KMS-11 (cell line): Measurements from ENCODE around the gene GALNT9.

Source experiments
- H2AFZ ChIP-seq: fragments of 200-600 bp; sonication (generic); 2 replicates; pipeline ENCODE4 v1.6.1; 2016; ENCODE audit warnings: antibody characterized with exemption, mixed run types, low read depth
- H3K27ac ChIP-seq: fragments of 200-600 bp; sonication (generic); 2 replicates; pipeline ENCODE4 v1.6.1; 2016; ENCODE audit warnings: mild to moderate bottlenecking, mixed run types
- H3K27me3 ChIP-seq: fragments of 200-600 bp; sonication (generic); 2 replicates; pipeline ENCODE4 v1.6.1; 2017; ENCODE audit warnings: mild to moderate bottlenecking, low read depth, mixed run types, moderate library complexity; ENCODE audit not compliant: insufficient read depth
- H3K36me3 ChIP-seq: fragments of 200-600 bp; sonication (generic); 2 replicates; pipeline ENCODE4 v1.6.1; 2017; ENCODE audit warnings: mild to moderate bottlenecking, mixed run types; ENCODE audit not compliant: insufficient read depth
- H3K4me1 ChIP-seq: fragments of 200-600 bp; sonication (generic); 2 replicates; pipeline ENCODE4 v1.6.1; 2016; ENCODE audit warnings: mild to moderate bottlenecking, low read depth, mixed run types; ENCODE audit not compliant: poor library complexity, severe bottlenecking
- H3K4me2 ChIP-seq: fragments of 200-600 bp; sonication (generic); 2 replicates; pipeline ENCODE4 v1.7.0; 2016; ENCODE audit warnings: mild to moderate bottlenecking, mixed run types
- H3K4me3 ChIP-seq: fragments of 200-600 bp; sonication (generic); IDR thresholded peaks from 2 replicates; pipeline ENCODE4 v1.6.1; 2017; ENCODE audit warnings: low read depth, low read length, mixed read lengths; ENCODE audit not compliant: insufficient read depth
- H3K79me2 ChIP-seq: fragments of 200-600 bp; sonication (generic); 2 replicates; pipeline ENCODE4 v1.6.1; 2016; ENCODE audit warnings: low read depth, mixed run types; ENCODE audit not compliant: insufficient read depth
- H3K9ac ChIP-seq: fragments of 200-600 bp; sonication (generic); 2 replicates; pipeline ENCODE4 v1.6.1; 2016; ENCODE audit warnings: mild to moderate bottlenecking, mixed run types
- H4K20me1 ChIP-seq: fragments of 200-600 bp; sonication (generic); 2 replicates; pipeline ENCODE4 v1.6.1; 2016; ENCODE audit warnings: mild to moderate bottlenecking, mixed run types; ENCODE audit not compliant: insufficient read depth
- TF ChIP-seq, protein P1 (sequence below): fragments of 200-600 bp; sonication (generic); conservative IDR thresholded peaks from 2 replicates; pipeline ENCODE4 v1.6.1; 2017; ENCODE audit warnings: low read depth, mild to moderate bottlenecking, antibody characterized with exemption, low read length, moderate library complexity, mixed read lengths

The GALNT9 gene

DNA sequence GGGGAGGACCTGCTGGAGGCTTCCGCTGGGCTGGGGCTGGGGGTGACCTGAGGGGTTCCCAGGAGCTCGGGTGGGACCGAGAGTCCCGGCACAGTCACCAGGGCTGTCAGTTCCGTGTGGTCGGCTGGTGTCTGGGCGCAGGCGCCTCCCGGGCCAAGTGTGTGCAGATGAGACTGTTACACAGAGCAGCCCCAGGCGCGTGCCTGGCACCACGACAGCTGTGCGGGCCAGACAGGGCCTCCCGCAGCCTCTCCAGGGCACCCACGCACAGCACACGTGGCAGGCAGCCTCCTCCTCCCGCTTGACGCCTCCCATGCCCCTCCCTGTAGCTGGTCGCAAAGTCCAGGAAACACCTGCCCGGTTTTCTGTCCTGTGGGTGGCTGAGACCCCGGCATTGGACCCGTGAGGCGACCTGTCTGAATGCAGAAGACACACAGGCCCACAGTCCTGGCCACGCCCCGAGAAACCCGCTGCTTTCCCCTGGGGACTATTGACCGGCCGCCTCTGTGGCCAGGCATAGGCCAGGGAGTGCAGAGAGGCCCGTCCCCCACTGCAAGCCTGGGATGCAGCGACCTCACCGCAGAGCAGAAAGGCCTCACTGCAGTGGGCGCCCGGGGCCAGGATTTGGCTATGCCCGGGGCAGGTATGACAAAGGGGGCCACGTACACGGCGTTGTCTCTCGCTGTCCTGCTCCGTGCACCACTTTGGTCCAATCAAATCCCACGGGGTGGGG lies 12.1 kb upstream of the GALNT9 start:
- Histone ChIP-seq H3K4me3 (no peak overlapping the region), H3K4me2 (no peak overlapping the region), H3K27me3 (no peaks in the 10 kb centered on the region; the same call in 1 of the 2 replicates), H3K36me3 (no peaks in the 10 kb centered on the region), H3K79me2 (no peaks in the 10 kb centered on the region), H3K27ac (no peak overlapping the region), H2AFZ (no peak overlapping the region), H4K20me1 (no peaks in the 10 kb centered on the region), H3K9ac (no peak overlapping the region), H3K4me1 (no peaks in the 10 kb centered on the region)
- TF ChIP-seq, protein P1, sequence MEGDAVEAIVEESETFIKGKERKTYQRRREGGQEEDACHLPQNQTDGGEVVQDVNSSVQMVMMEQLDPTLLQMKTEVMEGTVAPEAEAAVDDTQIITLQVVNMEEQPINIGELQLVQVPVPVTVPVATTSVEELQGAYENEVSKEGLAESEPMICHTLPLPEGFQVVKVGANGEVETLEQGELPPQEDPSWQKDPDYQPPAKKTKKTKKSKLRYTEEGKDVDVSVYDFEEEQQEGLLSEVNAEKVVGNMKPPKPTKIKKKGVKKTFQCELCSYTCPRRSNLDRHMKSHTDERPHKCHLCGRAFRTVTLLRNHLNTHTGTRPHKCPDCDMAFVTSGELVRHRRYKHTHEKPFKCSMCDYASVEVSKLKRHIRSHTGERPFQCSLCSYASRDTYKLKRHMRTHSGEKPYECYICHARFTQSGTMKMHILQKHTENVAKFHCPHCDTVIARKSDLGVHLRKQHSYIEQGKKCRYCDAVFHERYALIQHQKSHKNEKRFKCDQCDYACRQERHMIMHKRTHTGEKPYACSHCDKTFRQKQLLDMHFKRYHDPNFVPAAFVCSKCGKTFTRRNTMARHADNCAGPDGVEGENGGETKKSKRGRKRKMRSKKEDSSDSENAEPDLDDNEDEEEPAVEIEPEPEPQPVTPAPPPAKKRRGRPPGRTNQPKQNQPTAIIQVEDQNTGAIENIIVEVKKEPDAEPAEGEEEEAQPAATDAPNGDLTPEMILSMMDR: no peak

DNA sequence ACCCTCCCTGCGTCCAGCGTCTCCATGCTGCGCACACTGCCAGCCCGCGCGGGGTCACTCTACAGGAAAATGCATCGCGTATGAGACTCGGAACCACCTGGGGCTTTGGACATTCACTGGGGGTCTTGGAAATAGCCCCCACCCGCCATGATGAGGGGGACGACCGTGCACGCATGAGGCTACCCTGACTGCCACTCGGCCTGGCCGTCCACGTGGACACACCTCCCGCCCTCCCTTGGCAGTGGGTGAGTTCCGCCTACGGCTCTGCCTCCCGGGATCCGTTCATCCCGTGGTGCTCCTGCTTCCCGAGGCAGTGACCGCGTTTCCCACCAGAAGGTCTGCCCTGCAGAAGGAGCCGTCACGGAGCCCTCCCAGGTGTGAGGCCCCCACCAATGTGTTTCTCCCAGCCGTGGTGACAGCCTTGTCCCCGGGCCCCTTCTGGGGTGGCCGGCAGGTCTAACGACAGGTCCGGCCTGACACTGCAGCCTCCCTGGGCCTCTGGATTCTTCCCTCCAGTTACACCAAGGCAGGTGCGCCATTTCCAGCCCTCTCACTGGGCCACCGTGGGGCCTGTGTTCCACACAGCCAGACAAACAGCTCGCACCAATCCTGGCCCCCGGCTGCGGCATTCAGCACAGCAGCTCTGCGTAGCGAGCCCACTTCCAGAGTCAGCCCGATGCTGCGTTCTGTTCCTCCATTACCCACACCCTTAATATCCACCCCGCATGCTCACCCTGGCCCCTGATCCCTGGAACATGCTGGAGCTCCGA lies 11.1 kb upstream of the GALNT9 start:
- TF ChIP-seq, protein P1: no peak
- H3K9ac ChIP-seq: no peak overlapping the region
- no peaks in the 10 kb centered on the region for H3K4me1 ChIP-seq
- no peaks in the 10 kb centered on the region for H4K20me1 ChIP-seq
- no peaks in the 10 kb centered on the region for H3K36me3 ChIP-seq
- no peaks in the 10 kb centered on the region; the same call in 1 of the 2 replicates for H3K27me3 ChIP-seq
- H2AFZ ChIP-seq: no peak overlapping the region
- H3K79me2 ChIP-seq: no peaks in the 10 kb centered on the region
- no peak overlapping the region for H3K4me3 ChIP-seq
- no peak overlapping the region for H3K27ac ChIP-seq
- H3K4me2 ChIP-seq: no peak overlapping the region

DNA sequence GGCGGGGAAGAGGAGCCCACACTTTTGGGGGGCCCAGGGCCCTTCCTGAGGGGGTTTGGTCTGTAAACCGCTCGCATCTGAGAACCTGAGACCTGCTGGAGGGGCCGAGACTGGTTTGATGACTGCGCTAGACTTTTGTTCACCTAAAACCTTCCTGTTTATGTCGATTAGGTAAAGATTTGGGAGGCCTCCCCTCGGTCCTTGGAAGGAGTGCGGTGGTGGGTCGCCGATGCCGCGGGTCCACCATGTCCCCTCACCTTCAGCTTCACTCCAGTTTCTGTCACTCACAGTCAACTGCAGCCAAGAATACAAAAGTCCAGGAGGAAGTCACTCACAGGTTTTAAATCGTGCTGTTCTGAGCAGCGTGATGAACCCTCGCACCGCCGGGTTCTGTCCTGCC lies 10.5 kb upstream of the GALNT9 start:
- Histone ChIP-seq H3K4me3 (no peak overlapping the region), H3K4me2 (no peak overlapping the region), H3K27ac (no peak overlapping the region), H2AFZ (no peak overlapping the region), H3K9ac (no peak overlapping the region), H3K36me3 (no peaks in the 10 kb centered on the region), H3K79me2 (no peaks in the 10 kb centered on the region), H3K27me3 (no peaks in the 10 kb centered on the region; the same call in 1 of the 2 replicates), H3K4me1 (no peaks in the 10 kb centered on the region), H4K20me1 (no peaks in the 10 kb centered on the region)
- TF ChIP-seq, protein P1: no peak

DNA sequence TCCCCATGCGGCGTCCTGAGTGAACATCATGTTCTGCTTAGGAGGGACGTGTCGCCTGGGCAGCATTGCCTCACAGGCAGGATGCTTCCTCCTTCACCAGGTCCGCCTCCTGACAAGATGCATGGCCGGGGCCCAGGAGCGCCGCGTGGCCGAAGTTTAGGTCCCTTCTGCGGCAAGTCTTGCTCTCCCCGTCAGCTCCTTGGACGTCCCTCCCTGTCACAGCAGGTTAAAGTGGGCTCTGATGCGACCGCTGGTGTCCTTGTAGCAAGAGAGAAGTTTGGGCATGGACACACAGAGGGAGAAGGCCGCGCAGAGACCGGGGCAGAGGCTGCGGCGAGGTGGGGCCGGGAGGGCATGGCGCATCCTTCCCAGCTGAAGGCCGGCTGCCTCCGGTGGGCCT lies 9.4 kb upstream of the GALNT9 start:
- Histone ChIP-seq H3K4me3 (no peak overlapping the region), H3K27me3 (no peaks in the 10 kb centered on the region; the same call in 1 of the 2 replicates), H3K36me3 (no peaks in the 10 kb centered on the region), H3K79me2 (no peaks in the 10 kb centered on the region), H3K9ac (no peak overlapping the region), H3K4me1 (no peaks in the 10 kb centered on the region), H4K20me1 (no peaks in the 10 kb centered on the region), H2AFZ (no peak overlapping the region), H3K4me2 (no peak overlapping the region), H3K27ac (no peak overlapping the region)
- TF ChIP-seq, protein P1: no peak
